CD14-positive monocyte (primary cell): ENCODE data around the gene P4HB. TPM values are rescaled to one million over a fixed set of nuclear protein-coding genes. Genes with fewer than 3 reads are reported as not detected.
A peak's percentile ranks its signal among the peaks of the same experiment; 100 is the strongest.

Experiments
- DNase-seq, 3 donors: peaks; one replicate each; pipeline ENCODE4 v3.0.0-alpha.2; 2011 to 2022
- H2AFZ ChIP-seq: 2 replicates; pipeline ENCODE4 v1.6.0; 2012; ENCODE audit warnings: mild to moderate bottlenecking, low read depth, low read length, inconsistent platforms; ENCODE audit not compliant: insufficient read depth, poor library complexity, severe bottlenecking
- H3K27ac ChIP-seq, 2 donors: 1 replicate in 1 of 2; 2 replicates in 1 of 2; pipeline ENCODE4 v1.5.1; 2012 to 2013; ENCODE audit warnings: low read length in 2 of 2, control low read depth in 1 of 2, inconsistent platforms in 1 of 2, low read depth in 1 of 2, mild to moderate bottlenecking in 1 of 2
- H3K27me3 ChIP-seq, 2 donors: one replicate each; pipeline versions ENCODE4 v1.6.0 to v1.6.1; 2011 to 2013; ENCODE audit warnings: low read length in 2 of 2; ENCODE audit not compliant: control insufficient read depth in 2 of 2, insufficient read depth in 2 of 2
- H3K36me3 ChIP-seq, 2 donors: replicated peaks in 1 of 2; 1 replicate in 1 of 2; 2 replicates in 1 of 2; pipeline versions ENCODE4 v1.5.1 to v1.6.1; 2012 to 2013; ENCODE audit warnings: low read length in 2 of 2, control low read depth in 1 of 2, inconsistent platforms in 1 of 2, mild to moderate bottlenecking in 1 of 2; ENCODE audit not compliant: insufficient read depth in 2 of 2, control insufficient read depth in 1 of 2
- H3K4me1 ChIP-seq, 2 donors: 1 replicate in 1 of 2; 2 replicates in 1 of 2; pipeline versions ENCODE4 v1.5.1 to v1.6.1; 2012 to 2013; ENCODE audit warnings: low read length in 2 of 2, control low read depth in 1 of 2, inconsistent platforms in 1 of 2, mild to moderate bottlenecking in 1 of 2, moderate library complexity in 1 of 2; ENCODE audit not compliant: insufficient read depth in 2 of 2, control insufficient read depth in 1 of 2
- H3K4me2 ChIP-seq: replicated peaks from 2 replicates; pipeline ENCODE3; 2012; ENCODE audit warnings: low read length, moderate library complexity, mild to moderate bottlenecking; ENCODE audit not compliant: poor library complexity, severe bottlenecking; ENCODE audit errors: extremely low read depth
- H3K4me3 ChIP-seq, 3 experiments: fragments of 200-600 bp in 1 of 3; sonication (generic) in 1 of 3; replicated peaks in 1 of 3; 1 replicate in 2 of 3; 2 replicates in 1 of 3; pipeline ENCODE4 v1.5.1; 2011 to 2013; ENCODE audit warnings: low read length in 3 of 3, mild to moderate bottlenecking in 3 of 3, control low read depth in 2 of 3, low read depth in 2 of 3, inconsistent platforms in 1 of 3, moderate library complexity in 1 of 3
- H3K79me2 ChIP-seq: 2 replicates; pipeline ENCODE4 v1.6.0; 2012; ENCODE audit warnings: mild to moderate bottlenecking, control low read depth, inconsistent platforms, low read length, moderate library complexity; ENCODE audit not compliant: insufficient read depth
- H3K9ac ChIP-seq: 2 replicates; pipeline ENCODE4 v1.6.0; 2017; ENCODE audit warnings: low read length, mild to moderate bottlenecking; ENCODE audit not compliant: insufficient read depth, poor library complexity, severe bottlenecking
- H3K9me3 ChIP-seq, 2 donors: replicated peaks in 1 of 2; 1 replicate in 1 of 2; 2 replicates in 1 of 2; pipeline versions ENCODE4 v1.5.1 to v1.6.1; 2012 to 2013; ENCODE audit warnings: low read length in 2 of 2, control low read depth in 1 of 2; ENCODE audit not compliant: control insufficient read depth in 1 of 2, insufficient read depth in 1 of 2
- H4K20me1 ChIP-seq: 2 replicates; pipeline ENCODE4 v1.6.0; 2012; ENCODE audit warnings: mild to moderate bottlenecking, low read length, control low read depth, moderate library complexity; ENCODE audit not compliant: insufficient read depth
- H3K27ac Mint-ChIP-seq, 7 donors: one replicate each; pipeline ENCODE4 v1.8.0; 2020; ENCODE audit warnings: mild to moderate bottlenecking in 7 of 7, mixed read lengths in 7 of 7, moderate library complexity in 6 of 7, inconsistent platforms in 2 of 7
- H3K27me3 Mint-ChIP-seq, 3 donors: one replicate each; pipeline ENCODE4 v1.8.0; 2021 to 2022; ENCODE audit warnings: low read depth in 3 of 3, mild to moderate bottlenecking in 3 of 3, mixed read lengths in 3 of 3, moderate library complexity in 3 of 3, inconsistent platforms in 1 of 3
- H3K36me3 Mint-ChIP-seq, 2 donors: one replicate each; pipeline ENCODE4 v1.8.0; 2020; ENCODE audit warnings: mixed read lengths in 2 of 2, inconsistent platforms in 1 of 2, mild to moderate bottlenecking in 1 of 2
- H3K4me1 Mint-ChIP-seq: one replicate; pipeline ENCODE4 v1.8.0; 2020; ENCODE audit warnings: mild to moderate bottlenecking, mixed read lengths
- H3K4me3 Mint-ChIP-seq, 2 donors: one replicate each; pipeline ENCODE4 v1.8.0; 2020; ENCODE audit warnings: mild to moderate bottlenecking in 2 of 2, mixed read lengths in 2 of 2, moderate library complexity in 1 of 2
- H3K9me3 Mint-ChIP-seq, 7 donors: one replicate each; pipeline ENCODE4 v1.8.0; 2020 to 2022; ENCODE audit warnings: mixed read lengths in 7 of 7, mild to moderate bottlenecking in 6 of 7, moderate library complexity in 6 of 7, inconsistent platforms in 2 of 7
- WGBS: methylation state at CpG from one replicate; pipeline ENCODE4 v1.1.5; 2013; ENCODE audit warnings: missing lambda C conversion rate; ENCODE audit not compliant: insufficient coverage; 5-methylcytosine and 5-hydroxymethylcytosine counted together
- intact Hi-C, 2 donors: fragments of 100-400 bp; cut with micrococcal nuclease; formaldehyde crosslinking; loops; one replicate each; pipeline versions ENCODE4 v1.15.0 to v1.15.1; 2023
- polyA plus RNA-seq, 3 donors: library from polyadenylated mRNA; depleted of rRNA in 1 of 3; unstranded in 2 of 3; stranded (reverse) in 1 of 3; fragments of 300-500 nt in 2 of 3; fragments of >200 nt in 1 of 3; fragmentation: Illumina TruSeq in 2 of 3; gene quantifications; 1 replicate in 2 of 3; 2 replicates in 1 of 3; pipeline ENCODE4 v1.2.3, GENCODE V29; 2012 to 2021
- TF ChIP-seq, protein P1 (sequence below): fragments of 200-600 bp; IDR thresholded peaks from one replicate; pipeline ENCODE4 v1.8.0; 2022; ENCODE audit warnings: antibody characterized with exemption, mild to moderate bottlenecking

P4HB gene
- polyA plus RNA-seq, 3 donors, result 108 to 297 (median 291) TPM

DNA sequence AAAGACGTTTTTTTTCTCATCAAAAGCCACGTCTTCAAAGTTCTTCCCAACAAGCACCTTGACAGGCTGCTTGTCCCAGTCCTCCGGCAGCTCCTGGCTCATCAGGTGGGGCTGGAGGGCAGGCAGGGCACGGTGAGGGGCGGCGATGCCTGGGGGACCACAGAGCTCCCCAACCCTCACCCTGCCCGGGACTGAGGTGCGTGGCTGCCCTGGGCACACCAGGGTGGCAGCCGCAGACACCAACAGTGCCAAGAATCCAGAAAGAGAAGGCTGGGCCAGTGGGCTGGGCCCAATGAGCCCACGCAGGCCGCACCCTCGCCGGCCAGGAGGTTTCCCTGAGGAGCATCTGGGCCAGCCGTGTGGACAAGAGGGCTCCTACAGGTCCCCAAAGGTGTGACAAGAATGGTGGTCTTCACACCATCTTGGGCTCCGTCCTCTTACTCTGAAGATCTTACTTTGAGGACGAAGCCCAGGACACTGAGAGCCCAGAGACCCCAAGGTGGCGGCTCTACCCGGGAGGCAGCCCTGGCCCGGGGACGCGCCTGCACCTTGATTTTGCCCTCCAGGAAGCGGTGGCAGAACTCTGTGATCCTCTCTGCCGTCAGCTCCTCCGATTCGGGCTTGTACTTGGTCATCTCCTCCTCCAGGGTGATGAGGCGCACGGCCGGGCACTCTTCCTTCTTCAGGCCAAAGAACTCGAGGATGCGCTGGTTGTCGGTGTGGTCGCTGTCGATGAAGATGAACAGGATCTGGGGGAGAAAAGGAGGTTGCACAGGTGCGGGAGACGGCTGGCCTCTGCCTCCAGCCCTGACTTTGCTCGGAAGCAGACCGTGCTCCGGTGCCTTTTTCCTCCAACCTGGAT, 14.2 kb downstream of the P4HB start:
- 97% methylated on average over 29 of the region's 38 CpGs for WGBS
- peak overlapping the region in 5 of 7 donors; percentile 37 to 61 (median 55) for H3K27ac Mint-ChIP-seq
- peaks cover 50 to 82% of the 10 kb centered on the region in 2 donors for H3K36me3 Mint-ChIP-seq

DNA sequence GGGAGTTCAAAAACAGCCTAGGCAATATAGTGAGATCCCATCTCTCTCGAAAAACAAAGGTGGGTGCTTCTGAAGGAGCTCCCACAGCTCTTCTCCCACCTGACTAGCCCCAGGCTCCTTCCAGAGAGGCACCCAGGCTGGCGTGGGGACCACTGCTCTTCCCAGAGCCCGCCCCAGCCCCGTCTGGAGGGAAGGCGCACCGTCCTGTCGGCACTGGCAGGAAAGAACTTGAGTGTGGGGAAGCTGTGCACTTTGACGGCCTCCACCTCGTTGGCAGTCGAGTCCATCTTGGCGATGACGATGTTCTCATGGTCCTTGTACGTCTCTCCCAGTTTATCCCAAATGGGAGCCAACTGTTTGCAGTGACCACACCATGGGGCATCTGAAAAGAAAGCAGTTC, 15.0 kb downstream of the P4HB start:
- Mint-ChIP-seq H3K36me3 (peaks cover 49 to 75% of the 10 kb centered on the region in 2 donors), H3K9me3 (peaks cover 0 to 2% (median 0%) of the 10 kb centered on the region in 7 donors), H3K27ac (peak overlapping the region in 3 of 7 donors; percentile 36 to 60 (median 55)), H3K4me1 (peaks cover 17% of the 10 kb centered on the region), H3K27me3 (peaks cover 0 to 2% (median 0%) of the 10 kb centered on the region in 3 donors), H3K4me3 (no peak overlapping the region)
- no peak overlapping the region for H3K4me3 ChIP-seq
- H3K27me3 ChIP-seq, result no peaks in the 10 kb centered on the region
- no peak for DNase-seq
- TF ChIP-seq, protein P1, sequence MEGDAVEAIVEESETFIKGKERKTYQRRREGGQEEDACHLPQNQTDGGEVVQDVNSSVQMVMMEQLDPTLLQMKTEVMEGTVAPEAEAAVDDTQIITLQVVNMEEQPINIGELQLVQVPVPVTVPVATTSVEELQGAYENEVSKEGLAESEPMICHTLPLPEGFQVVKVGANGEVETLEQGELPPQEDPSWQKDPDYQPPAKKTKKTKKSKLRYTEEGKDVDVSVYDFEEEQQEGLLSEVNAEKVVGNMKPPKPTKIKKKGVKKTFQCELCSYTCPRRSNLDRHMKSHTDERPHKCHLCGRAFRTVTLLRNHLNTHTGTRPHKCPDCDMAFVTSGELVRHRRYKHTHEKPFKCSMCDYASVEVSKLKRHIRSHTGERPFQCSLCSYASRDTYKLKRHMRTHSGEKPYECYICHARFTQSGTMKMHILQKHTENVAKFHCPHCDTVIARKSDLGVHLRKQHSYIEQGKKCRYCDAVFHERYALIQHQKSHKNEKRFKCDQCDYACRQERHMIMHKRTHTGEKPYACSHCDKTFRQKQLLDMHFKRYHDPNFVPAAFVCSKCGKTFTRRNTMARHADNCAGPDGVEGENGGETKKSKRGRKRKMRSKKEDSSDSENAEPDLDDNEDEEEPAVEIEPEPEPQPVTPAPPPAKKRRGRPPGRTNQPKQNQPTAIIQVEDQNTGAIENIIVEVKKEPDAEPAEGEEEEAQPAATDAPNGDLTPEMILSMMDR, result no peak
- intact Hi-C loops, result no loop called here
- no peaks in the 10 kb centered on the region for H3K9me3 ChIP-seq
- 95% methylated on average over 10 of the region's 13 CpGs for WGBS
- H3K36me3 ChIP-seq, result peaks cover 62 to 64% of the 10 kb centered on the region in 2 donors
- no peak overlapping the region for H3K9ac ChIP-seq
- no peak overlapping the region for H3K4me2 ChIP-seq
- H3K4me1 ChIP-seq, result peaks cover 12 to 13% of the 10 kb centered on the region in 2 donors
- no peak overlapping the region for H3K27ac ChIP-seq
- peaks cover 11% of the 10 kb centered on the region for H3K79me2 ChIP-seq
- H2AFZ ChIP-seq, result no peak overlapping the region
- H4K20me1 ChIP-seq, result peaks cover 29% of the 10 kb centered on the region

More for the DNA sequence above, 14.2 kb downstream of the P4HB start:
- Histone ChIP-seq H3K4me3 (no peak overlapping the region), H2AFZ (no peak overlapping the region), H4K20me1 (peaks cover 36% of the 10 kb centered on the region), H3K36me3 (peaks cover 69% of the 10 kb centered on the region in 2 donors), H3K4me1 (peaks cover 5 to 6% of the 10 kb centered on the region in 2 donors), H3K27me3 (no peaks in the 10 kb centered on the region), H3K4me2 (no peak overlapping the region), H3K9me3 (no peaks in the 10 kb centered on the region), H3K79me2 (peaks cover 16% of the 10 kb centered on the region), H3K27ac (peak overlapping the region in 1 of 2 donors; percentile 20), H3K9ac (no peak overlapping the region)
- no peak for DNase-seq
- peaks cover 10% of the 10 kb centered on the region for H3K4me1 Mint-ChIP-seq
- peaks cover 0 to 1% (median 0%) of the 10 kb centered on the region in 3 donors for H3K27me3 Mint-ChIP-seq
- intact Hi-C loops, result no loop called here
- TF ChIP-seq, protein P1, result no peak
- peaks cover 0 to 2% (median 0%) of the 10 kb centered on the region in 7 donors for H3K9me3 Mint-ChIP-seq
- H3K4me3 Mint-ChIP-seq, result no peak overlapping the region
